HUES48 (cell line): ENCODE results near the gene MPPE1.
A peak's percentile ranks its signal among the peaks of the same experiment; 100 is the strongest.

Source experiments
- H3K27ac ChIP-seq: one replicate; pipeline ENCODE4 v1.7.0; 2013; ENCODE audit warnings: low read depth, low read length, inconsistent platforms
- H3K27me3 ChIP-seq: 2 replicates; pipeline ENCODE4 v1.6.1; 2013; ENCODE audit warnings: mild to moderate bottlenecking, low read length; ENCODE audit not compliant: control insufficient read depth, insufficient read depth
- H3K36me3 ChIP-seq: 2 replicates; pipeline ENCODE4 v1.6.1; 2013; ENCODE audit warnings: low read length; ENCODE audit not compliant: control insufficient read depth, insufficient read depth
- H3K4me1 ChIP-seq: 2 replicates; pipeline ENCODE4 v1.6.1; 2013; ENCODE audit warnings: mild to moderate bottlenecking, low read length; ENCODE audit not compliant: control insufficient read depth, insufficient read depth
- H3K4me3 ChIP-seq: 2 replicates; pipeline ENCODE4 v1.5.1; 2013; ENCODE audit warnings: mild to moderate bottlenecking, low read depth, low read length
- H3K9ac ChIP-seq: 2 replicates; pipeline ENCODE4 v1.6.1; 2013; ENCODE audit warnings: mild to moderate bottlenecking, low read depth, low read length, moderate library complexity
- H3K9me3 ChIP-seq: 2 replicates; pipeline ENCODE4 v1.6.1; 2013; ENCODE audit warnings: low read length; ENCODE audit not compliant: control insufficient read depth, insufficient read depth

The MPPE1 gene

DNA sequence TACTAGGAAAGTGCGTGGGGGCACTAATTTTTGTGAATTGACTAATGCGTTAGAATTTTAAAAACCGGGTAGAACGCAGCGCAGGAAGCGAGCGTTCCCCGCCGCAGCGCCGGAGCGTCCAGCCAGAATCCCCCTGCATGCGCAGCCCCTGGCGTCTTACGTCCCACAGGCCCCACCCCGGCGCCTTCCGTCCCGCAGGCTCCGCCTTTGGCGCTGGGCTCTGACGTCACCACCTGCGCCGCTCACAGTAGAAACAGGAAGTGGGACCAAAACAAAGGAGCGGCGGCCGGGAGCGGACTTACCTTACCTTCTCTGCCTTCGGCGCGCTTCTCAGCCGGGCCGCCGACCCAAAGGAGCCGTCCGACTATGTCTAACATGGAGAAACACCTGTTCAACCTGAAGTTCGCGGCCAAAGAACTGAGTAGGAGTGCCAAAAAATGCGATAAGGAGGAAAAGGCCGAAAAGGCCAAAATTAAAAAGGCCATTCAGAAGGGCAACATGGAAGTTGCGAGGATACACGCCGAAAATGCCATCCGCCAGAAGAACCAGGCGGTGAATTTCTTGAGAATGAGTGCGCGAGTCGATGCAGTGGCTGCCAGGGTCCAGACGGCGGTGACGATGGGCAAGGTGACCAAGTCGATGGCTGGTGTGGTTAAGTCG lies 56.8 kb downstream of the MPPE1 start, which contains the start of gene CHMP1B:
CHMP1B (plus strand) TSS at position 268 of the 660 bp plus-strand sequence; CDS start at position 367, 99 bp downstream.
- Histone ChIP-seq H3K36me3 (no peaks in the 10 kb centered on the region), H3K9ac (peak within 1 kb of the TSS; percentile 97), H3K4me1 (peaks cover 16% of the 10 kb centered on the region; the same call in 1 of the 2 replicates), H3K4me3 (peak within 1 kb of the TSS; percentile 99), H3K27me3 (no peaks in the 10 kb centered on the region), H3K27ac (peak within 1 kb of the TSS; percentile 94), H3K9me3 (no peaks in the 10 kb centered on the region)

DNA sequence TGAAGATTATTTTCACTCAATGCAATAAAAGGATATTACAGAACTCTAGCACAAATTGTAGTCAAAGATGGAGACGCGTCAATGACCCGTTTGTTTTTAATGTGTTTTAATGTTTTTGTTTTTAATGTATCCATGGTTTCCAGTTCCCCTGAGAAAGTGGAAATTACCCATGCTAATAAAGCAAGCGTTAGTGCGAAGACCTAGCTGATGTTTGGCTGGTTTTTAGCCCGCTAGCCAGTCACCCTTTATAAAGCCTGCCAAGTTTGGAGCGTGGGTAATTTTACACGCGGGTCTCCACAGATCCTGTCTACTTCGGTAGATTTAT lies 57.3 kb downstream of the MPPE1 start:
- H3K27ac ChIP-seq: peak overlapping the region; percentile 94
- no peaks in the 10 kb centered on the region for H3K9me3 ChIP-seq
- H3K27me3 ChIP-seq: no peaks in the 10 kb centered on the region
- peak overlapping the region; percentile 81 for H3K9ac ChIP-seq
- peaks cover 16% of the 10 kb centered on the region; the same call in 1 of the 2 replicates for H3K4me1 ChIP-seq
- no peaks in the 10 kb centered on the region for H3K36me3 ChIP-seq
- H3K4me3 ChIP-seq: peak overlapping the region; percentile 99

DNA sequence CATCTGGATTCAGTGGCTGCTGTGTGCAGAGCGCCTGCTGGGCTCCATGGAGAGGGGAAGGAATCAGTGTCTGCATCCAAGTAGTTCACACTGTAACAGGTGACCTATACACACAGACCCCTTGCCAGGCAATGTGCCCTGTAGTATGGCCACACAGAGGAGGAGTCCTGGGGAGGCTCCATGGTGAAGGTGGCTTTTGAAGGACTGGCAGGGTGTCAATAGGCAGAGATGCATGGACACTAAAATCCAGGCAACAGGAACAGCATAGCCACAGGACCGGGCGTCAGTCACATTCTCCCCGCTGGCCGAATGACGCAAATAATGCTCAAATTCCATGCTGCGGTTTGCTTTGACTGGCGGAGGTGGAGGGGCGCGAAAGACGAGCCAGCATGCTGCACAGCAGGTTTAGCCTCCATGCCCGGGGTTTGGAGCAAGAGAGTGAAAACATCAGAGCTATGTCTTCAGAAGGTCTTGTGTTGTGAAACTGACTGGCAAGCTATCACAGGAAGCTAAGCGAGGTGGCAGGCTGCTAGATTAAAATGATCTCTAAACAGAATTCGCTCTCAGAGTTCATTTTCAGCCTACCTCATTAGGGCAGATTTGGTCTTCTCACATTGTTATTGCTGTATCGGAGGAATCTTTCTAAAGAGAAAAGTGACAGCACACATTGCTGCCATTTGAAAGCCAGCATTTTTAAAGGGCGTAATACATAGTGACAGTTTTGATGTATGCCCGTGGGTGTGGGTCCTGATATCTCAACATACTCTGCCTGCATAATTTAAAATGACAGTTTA lies 58.1 kb downstream of the MPPE1 start:
- Histone ChIP-seq H3K27ac (peak overlapping the region; percentile 22), H3K9me3 (no peaks in the 10 kb centered on the region), H3K36me3 (no peaks in the 10 kb centered on the region), H3K9ac (no peak overlapping the region), H3K27me3 (no peaks in the 10 kb centered on the region), H3K4me1 (peaks cover 16% of the 10 kb centered on the region; the same call in 1 of the 2 replicates), H3K4me3 (peak overlapping the region; percentile 99)

DNA sequence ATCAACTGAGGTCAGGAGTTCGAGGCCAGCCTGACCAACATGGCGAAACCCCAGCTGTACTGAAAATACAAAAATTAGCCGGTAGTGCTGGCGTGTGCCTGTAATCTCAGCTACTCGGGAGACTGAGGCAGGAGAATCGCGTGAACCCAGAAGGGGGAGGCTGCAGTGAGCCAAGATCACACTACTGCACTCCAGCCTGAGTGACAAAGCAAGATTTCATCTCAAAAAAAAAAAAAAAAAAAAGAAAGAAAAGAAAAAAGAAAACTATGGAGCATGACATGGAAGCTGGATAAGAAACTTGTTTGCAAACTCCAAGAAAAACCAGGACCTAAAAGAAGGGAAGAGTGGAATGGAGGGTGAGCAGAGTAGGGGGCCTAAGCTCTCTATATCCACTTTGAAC lies 58.8 kb downstream of the MPPE1 start:
- no peak overlapping the region for H3K4me3 ChIP-seq
- no peaks in the 10 kb centered on the region for H3K27me3 ChIP-seq
- H3K27ac ChIP-seq: no peak overlapping the region
- H3K4me1 ChIP-seq: peaks cover 16% of the 10 kb centered on the region; the same call in 1 of the 2 replicates
- H3K36me3 ChIP-seq: no peaks in the 10 kb centered on the region
- H3K9me3 ChIP-seq: no peaks in the 10 kb centered on the region
- no peak overlapping the region for H3K9ac ChIP-seq

DNA sequence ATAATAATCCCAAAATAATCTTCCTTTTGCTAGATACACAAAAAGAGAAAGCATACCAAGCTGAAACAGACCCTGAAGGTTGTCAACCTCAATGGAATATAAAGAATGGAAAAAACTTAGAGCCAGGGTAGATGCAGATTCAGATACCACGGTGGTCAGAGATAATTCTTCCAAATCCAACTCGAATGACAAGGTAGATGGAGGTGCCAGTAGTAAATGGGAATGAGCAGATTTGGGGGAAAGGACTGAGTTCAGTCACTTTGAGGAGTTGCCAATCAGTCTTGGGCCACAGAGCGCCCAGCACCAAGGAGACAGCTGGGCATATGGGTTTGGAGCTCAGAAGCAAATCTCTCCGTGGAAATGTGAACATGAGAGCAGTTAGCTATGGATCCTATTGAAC lies 60.3 kb downstream of the MPPE1 start:
- Histone ChIP-seq H3K27ac (no peak overlapping the region), H3K9me3 (no peaks in the 10 kb centered on the region), H3K36me3 (no peaks in the 10 kb centered on the region), H3K4me3 (no peak overlapping the region), H3K27me3 (no peaks in the 10 kb centered on the region), H3K4me1 (peaks cover 12% of the 10 kb centered on the region; the same call in 1 of the 2 replicates), H3K9ac (no peak overlapping the region)

- no peaks in the 10 kb centered on the region for H3K27me3 ChIP-seq
- H3K36me3 ChIP-seq: no peaks in the 10 kb centered on the region
- H3K9me3 ChIP-seq: no peaks in the 10 kb centered on the region
- no peak overlapping the region for H3K9ac ChIP-seq
- no peak overlapping the region for H3K4me3 ChIP-seq
- peaks cover 6% of the 10 kb centered on the region; the same call in 1 of the 2 replicates for H3K4me1 ChIP-seq
- H3K27ac ChIP-seq: no peak overlapping the region
Observed at GRCh38 chr18:11845654-11846053, 62.5 kb downstream of the MPPE1 start.

GRCh38 chr18:11844436-11844835 lies 63.7 kb downstream of the MPPE1 start:
- no peak overlapping the region for H3K9ac ChIP-seq
- no peak overlapping the region for H3K4me3 ChIP-seq
- no peaks in the 10 kb centered on the region for H3K4me1 ChIP-seq
- H3K27ac ChIP-seq: no peak overlapping the region
- H3K36me3 ChIP-seq: no peaks in the 10 kb centered on the region
- H3K27me3 ChIP-seq: no peaks in the 10 kb centered on the region
- no peaks in the 10 kb centered on the region for H3K9me3 ChIP-seq

DNA sequence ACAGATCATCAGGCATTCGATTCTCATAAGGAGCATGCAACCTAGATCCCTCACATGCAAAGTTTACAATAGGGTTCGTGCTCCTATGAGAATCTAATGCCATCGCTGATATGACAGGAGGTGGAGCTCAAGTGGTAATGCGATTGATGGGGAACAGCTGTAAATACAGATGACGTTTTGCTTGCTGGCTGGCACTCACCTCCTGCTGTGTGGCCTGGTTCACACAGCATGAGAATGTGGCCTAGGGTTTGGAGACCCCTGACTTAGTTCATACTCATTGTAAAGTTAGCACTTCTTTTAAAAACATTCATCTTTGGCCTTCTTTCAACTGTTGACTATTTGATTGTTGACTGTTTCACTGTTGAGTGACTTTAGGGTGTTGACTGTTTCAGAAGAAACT lies 65.6 kb downstream of the MPPE1 start:
- Histone ChIP-seq H3K4me1 (no peaks in the 10 kb centered on the region), H3K9me3 (no peaks in the 10 kb centered on the region), H3K27me3 (no peaks in the 10 kb centered on the region), H3K36me3 (no peaks in the 10 kb centered on the region), H3K4me3 (no peak overlapping the region), H3K27ac (no peak overlapping the region), H3K9ac (no peak overlapping the region)

DNA sequence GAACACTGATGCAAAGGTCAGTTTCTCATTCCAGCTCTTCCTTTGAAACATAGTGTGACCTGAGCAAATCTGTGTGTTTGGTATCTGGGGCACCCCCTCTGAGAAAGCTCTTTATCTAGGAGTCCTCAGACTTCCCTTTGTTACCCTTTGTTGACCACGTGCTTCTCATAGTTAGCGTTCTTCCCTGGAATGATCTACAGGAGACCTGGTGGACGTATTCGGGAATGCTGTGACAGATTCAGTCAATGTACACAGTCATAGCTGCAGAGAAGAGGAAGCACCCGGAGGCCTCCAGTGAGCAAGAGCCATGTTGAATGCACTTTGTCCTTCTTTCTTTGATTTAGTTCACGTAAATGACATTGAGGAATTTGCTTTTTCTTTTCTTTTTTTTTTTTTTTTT lies 67.6 kb downstream of the MPPE1 start:
- Histone ChIP-seq H3K27ac (peak overlapping the region; percentile 46), H3K36me3 (no peaks in the 10 kb centered on the region), H3K27me3 (no peaks in the 10 kb centered on the region), H3K4me1 (no peaks in the 10 kb centered on the region), H3K9me3 (no peaks in the 10 kb centered on the region), H3K9ac (no peak overlapping the region), H3K4me3 (no peak overlapping the region)

DNA sequence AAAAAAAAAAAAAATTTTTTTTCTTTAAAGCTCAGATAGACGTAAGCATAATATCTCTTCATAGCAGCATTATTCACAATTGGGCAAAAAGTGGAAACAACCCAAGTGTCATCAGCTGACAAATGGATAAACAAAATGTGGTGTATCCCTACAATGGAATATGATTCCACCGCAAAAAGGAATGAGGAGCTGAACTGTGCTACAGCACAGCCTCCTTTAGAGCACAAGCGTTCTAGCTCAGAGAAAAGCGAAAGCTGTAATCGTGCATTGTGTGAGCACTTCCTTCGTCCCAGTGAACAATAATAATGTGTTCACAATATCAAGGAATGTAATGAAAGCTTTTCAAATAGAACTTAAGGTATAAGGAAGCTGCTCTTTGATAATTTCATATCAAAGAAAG lies 68.6 kb downstream of the MPPE1 start:
- H3K9ac ChIP-seq: no peak overlapping the region
- no peaks in the 10 kb centered on the region for H3K9me3 ChIP-seq
- no peaks in the 10 kb centered on the region for H3K4me1 ChIP-seq

DNA sequence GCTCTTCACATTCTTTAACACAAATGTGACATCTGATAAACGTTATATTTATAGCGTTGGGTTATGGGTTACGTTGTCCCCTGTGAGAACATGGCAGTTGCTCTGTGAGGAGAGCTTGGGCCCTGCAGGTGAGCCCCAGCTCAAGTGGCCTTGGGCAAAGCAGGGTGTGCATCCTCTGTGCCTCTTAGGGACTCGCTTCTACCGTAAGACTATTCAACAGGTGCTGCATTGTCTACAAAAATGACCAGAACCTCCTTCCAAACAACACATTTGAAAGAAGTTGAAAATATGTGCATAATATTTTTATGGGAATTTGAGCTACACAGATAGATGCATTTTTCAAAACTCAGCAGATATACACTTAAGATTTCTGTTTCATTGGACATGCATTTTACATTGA lies 73.3 kb downstream of the MPPE1 start:
- H3K36me3 ChIP-seq: no peaks in the 10 kb centered on the region
- no peaks in the 10 kb centered on the region for H3K9me3 ChIP-seq
- H3K27me3 ChIP-seq: no peaks in the 10 kb centered on the region
- no peak overlapping the region for H3K27ac ChIP-seq
- no peak overlapping the region for H3K9ac ChIP-seq
- no peak overlapping the region for H3K4me3 ChIP-seq
- peaks cover 3% of the 10 kb centered on the region; the same call in 1 of the 2 replicates for H3K4me1 ChIP-seq

More for the DNA sequence above, 68.6 kb downstream of the MPPE1 start:
- Histone ChIP-seq H3K4me3 (no peak overlapping the region), H3K27ac (no peak overlapping the region), H3K36me3 (no peaks in the 10 kb centered on the region), H3K27me3 (no peaks in the 10 kb centered on the region)
